ENCODE measurements around the gene SNUPN. TPM values are rescaled to one million over a fixed set of nuclear protein-coding genes. Genes with fewer than 3 reads are reported as not detected.
A peak's percentile ranks its signal among the peaks of the same experiment; 100 is the strongest.

Gene SNUPN
- total and polyA plus RNA-seq, 4 experiments from 2014 or later, result 21.0 to 35.2 (median 24.3) TPM

DNA sequence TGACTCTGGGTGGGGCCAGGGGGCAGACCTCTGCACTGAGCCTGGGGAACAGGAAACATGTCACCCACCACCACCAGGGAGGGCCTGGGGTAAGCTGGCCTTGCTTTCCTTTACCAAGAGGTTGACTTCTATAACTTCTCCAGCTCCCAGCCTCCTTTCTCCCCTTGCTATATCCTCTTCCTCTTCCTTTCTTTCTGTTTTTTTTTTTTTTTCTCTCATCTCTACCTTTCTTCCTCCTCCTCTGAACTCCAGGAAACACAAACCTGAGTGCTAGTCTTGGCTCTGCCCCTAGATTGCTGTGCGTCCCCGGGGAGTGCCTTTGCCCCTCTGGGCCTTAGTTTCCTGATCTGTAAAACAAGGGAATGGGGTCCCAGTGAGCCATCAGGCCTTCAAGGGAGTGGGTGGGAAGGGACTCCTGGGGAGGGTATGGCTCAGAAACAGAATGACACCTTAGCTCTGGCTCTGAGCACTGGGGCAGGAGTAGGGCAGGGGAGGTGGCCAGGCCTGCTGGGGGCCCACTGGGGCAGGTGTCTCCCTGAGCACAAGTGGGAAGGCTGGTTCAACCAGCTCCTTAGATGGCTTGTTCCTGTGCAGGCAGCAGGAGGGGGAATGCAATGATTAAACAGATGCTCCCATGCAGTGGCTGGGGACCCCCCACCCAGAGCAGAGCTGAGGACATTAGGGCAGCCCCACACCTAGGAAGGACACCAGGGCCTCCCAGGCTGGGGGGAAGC lies 26.5 kb upstream of the SNUPN start:
- Mint-ChIP-seq H3K36me3 (peaks cover 0 to 3% of the 10 kb centered on the region in 2 donors), H3K4me3 (peak overlapping the region in 4 of 8 donors; percentile 12 to 57 (median 27)), H3K4me1 (peaks cover 10 to 46% (median 26%) of the 10 kb centered on the region in 4 donors), H3K9me3 (no peaks in the 10 kb centered on the region), H3K27me3 (no peaks in the 10 kb centered on the region), H3K27ac (peak overlapping the region in 5 of 7 donors; percentile 36 to 86 (median 67))
- intact Hi-C loops (cut with micrococcal nuclease), result no loop called here
- H3K9me3 ChIP-seq (ENCODE audit: control insufficient read depth in 1 of 2, low read length in 2 of 2), result no peaks in the 10 kb centered on the region
- no peak overlapping the region for H3K27ac ChIP-seq (ENCODE audit: low read depth, low read length)
- no peak for DNase-seq
- no peak overlapping the region for H3K4me3 ChIP-seq (ENCODE audit: low read length in 2 of 2)
- peaks cover 27% of the 10 kb centered on the region for H3K4me1 ChIP-seq (ENCODE audit: insufficient read depth, low read length)
- H3K27me3 ChIP-seq (ENCODE audit: insufficient read depth, low read length), result no peaks in the 10 kb centered on the region
- H3K36me3 ChIP-seq (ENCODE audit: insufficient read depth, low read length), result no peaks in the 10 kb centered on the region
- POLR2A ChIA-PET (ENCODE audit: partially characterized antibody), result interaction anchor here (1.3 kb wide), 1 partner anchor 283 kb away, joined by 3 read pairs; the partner anchor contains the start of gene MAN2C1
- CTCF ChIA-PET (ENCODE audit: partially characterized antibody), result interaction anchor here (0.6 kb wide), 1 partner anchor 14 kb away, joined by 3 read pairs; no protein-coding TSS in a partner anchor

GRCh38 chr15:75650908-75651809 lies 25.6 kb upstream of the SNUPN start:
- Mint-ChIP-seq H3K4me3 (peak overlapping the region in 6 of 8 donors; percentile 7 to 72 (median 51)), H3K27ac (peak overlapping the region in 6 of 7 donors; percentile 8 to 84 (median 61)), H3K27me3 (no peaks in the 10 kb centered on the region), H3K36me3 (peaks cover 0 to 5% of the 10 kb centered on the region in 2 donors), H3K9me3 (no peaks in the 10 kb centered on the region), H3K4me1 (peaks cover 15 to 52% (median 33%) of the 10 kb centered on the region in 4 donors)
- ChIA-PET POLR2A (ENCODE audit: partially characterized antibody) (interaction anchor here (0.6 to 1.3 kb wide), 3 partner anchors 10 to 283 kb away, joined by 3 read pairs; partner anchors contain the start of genes IMP3 and MAN2C1), CTCF (ENCODE audit: partially characterized antibody) (interaction anchor here (0.6 to 0.7 kb wide), 2 partner anchors 11 to 13 kb away, joined by 3 read pairs; partner anchors contain the start of gene IMP3)
- H3K36me3 ChIP-seq (ENCODE audit: insufficient read depth, low read length), result no peaks in the 10 kb centered on the region
- no peaks in the 10 kb centered on the region for H3K27me3 ChIP-seq (ENCODE audit: insufficient read depth, low read length)
- H3K27ac ChIP-seq (ENCODE audit: low read depth, low read length), result no peak overlapping the region
- intact Hi-C loops (cut with micrococcal nuclease), result no loop called here
- H3K9me3 ChIP-seq (ENCODE audit: control insufficient read depth in 1 of 2, low read length in 2 of 2), result no peaks in the 10 kb centered on the region
- DNase-seq, result no peak
- H3K4me1 ChIP-seq (ENCODE audit: insufficient read depth, low read length), result peaks cover 32% of the 10 kb centered on the region
- no peak overlapping the region for H3K4me3 ChIP-seq (ENCODE audit: low read length in 2 of 2)

- H3K36me3 Mint-ChIP-seq, result peaks cover 0 to 5% of the 10 kb centered on the region in 2 donors
- H3K4me1 ChIP-seq (ENCODE audit: insufficient read depth, low read length), result peaks cover 32% of the 10 kb centered on the region
- no peak overlapping the region for H3K27ac ChIP-seq (ENCODE audit: low read depth, low read length)
- peak overlapping the region in 7 of 8 donors; percentile 5 to 83 (median 69) for H3K4me3 Mint-ChIP-seq
- no peaks in the 10 kb centered on the region for H3K27me3 ChIP-seq (ENCODE audit: insufficient read depth, low read length)
- no peaks in the 10 kb centered on the region for H3K27me3 Mint-ChIP-seq
- H3K4me3 ChIP-seq (ENCODE audit: low read length in 2 of 2), result no peak overlapping the region
- no peaks in the 10 kb centered on the region for H3K36me3 ChIP-seq (ENCODE audit: insufficient read depth, low read length)
- no peaks in the 10 kb centered on the region for H3K9me3 ChIP-seq (ENCODE audit: control insufficient read depth in 1 of 2, low read length in 2 of 2)
- peak overlapping the region in 5 of 7 donors; percentile 1 to 75 (median 67) for H3K27ac Mint-ChIP-seq
- CTCF ChIA-PET (ENCODE audit: partially characterized antibody), result no interaction called here
- H3K4me1 Mint-ChIP-seq, result peaks cover 15 to 53% (median 33%) of the 10 kb centered on the region in 4 donors
- DNase-seq, result no peak
- H3K9me3 Mint-ChIP-seq, result no peaks in the 10 kb centered on the region
- intact Hi-C loops (cut with micrococcal nuclease), result loop anchor here (2.0 kb wide), 1 partner anchor 141 kb away; no protein-coding TSS in a partner anchor
- POLR2A ChIA-PET (ENCODE audit: partially characterized antibody), result interaction anchor here (1.0 to 2.2 kb wide), 2 partner anchors 9 to 31 kb away, joined by 4 to 10 read pairs; partner anchors contain the start of gene IMP3
These were observed 24.3 kb upstream of the SNUPN start for GRCh38 chr15:75649848-75650247.

DNA sequence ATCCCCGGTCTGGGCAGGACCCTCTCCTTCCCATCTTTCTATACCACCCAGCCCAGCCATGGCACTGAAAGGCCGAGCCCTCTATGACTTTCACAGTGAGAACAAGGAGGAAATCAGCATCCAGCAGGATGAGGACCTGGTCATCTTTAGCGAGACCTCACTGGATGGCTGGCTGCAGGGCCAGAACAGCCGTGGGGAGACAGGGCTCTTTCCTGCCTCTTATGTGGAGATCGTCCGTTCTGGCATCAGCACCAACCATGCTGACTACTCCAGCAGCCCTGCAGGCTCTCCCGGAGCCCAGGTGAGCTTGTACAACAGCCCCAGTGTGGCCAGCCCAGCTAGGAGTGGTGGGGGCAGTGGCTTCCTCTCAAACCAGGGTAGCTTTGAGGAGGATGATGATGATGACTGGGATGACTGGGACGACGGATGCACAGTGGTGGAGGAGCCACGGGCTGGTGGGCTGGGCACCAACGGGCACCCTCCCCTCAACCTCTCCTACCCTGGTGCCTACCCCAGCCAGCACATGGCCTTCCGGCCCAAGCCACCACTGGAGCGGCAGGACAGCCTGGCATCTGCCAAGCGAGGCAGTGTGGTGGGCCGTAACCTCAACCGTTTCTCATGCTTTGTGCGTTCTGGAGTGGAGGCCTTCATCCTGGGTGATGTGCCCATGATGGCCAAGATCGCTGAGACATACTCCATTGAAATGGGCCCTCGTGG lies 23.7 kb upstream of the SNUPN start:
- peaks cover 17 to 53% (median 33%) of the 10 kb centered on the region in 4 donors for H3K4me1 Mint-ChIP-seq
- intact Hi-C loops (cut with micrococcal nuclease), result loop anchor here (2.0 kb wide), 1 partner anchor 140 kb away; no protein-coding TSS in a partner anchor
- H3K36me3 Mint-ChIP-seq, result peaks cover 0 to 5% of the 10 kb centered on the region in 2 donors
- no peaks in the 10 kb centered on the region for H3K27me3 Mint-ChIP-seq
- Histone ChIP-seq H3K9me3 (ENCODE audit: control insufficient read depth in 1 of 2, low read length in 2 of 2) (no peaks in the 10 kb centered on the region), H3K4me1 (ENCODE audit: insufficient read depth, low read length) (peaks cover 32% of the 10 kb centered on the region), H3K36me3 (ENCODE audit: insufficient read depth, low read length) (no peaks in the 10 kb centered on the region), H3K27ac (ENCODE audit: low read depth, low read length) (no peak overlapping the region), H3K4me3 (ENCODE audit: low read length in 2 of 2) (no peak overlapping the region), H3K27me3 (ENCODE audit: insufficient read depth, low read length) (no peaks in the 10 kb centered on the region)
- peak overlapping the region in 5 of 7 donors; percentile 34 to 75 (median 67) for H3K27ac Mint-ChIP-seq
- no peaks in the 10 kb centered on the region for H3K9me3 Mint-ChIP-seq
- DNase-seq, result no peak
- peak overlapping the region; percentile 63 to 89 (median 86) for H3K4me3 Mint-ChIP-seq
- ChIA-PET POLR2A (ENCODE audit: partially characterized antibody) (interaction anchor here (1.0 to 2.2 kb wide), 2 partner anchors 9 to 31 kb away, joined by 4 to 10 read pairs; partner anchors contain the start of gene IMP3), CTCF (ENCODE audit: partially characterized antibody) (no interaction called here)

- ChIA-PET CTCF (ENCODE audit: partially characterized antibody) (interaction anchor here (0.7 to 3.0 kb wide), 7 partner anchors 10 to 282 kb away, joined by 3 to 17 read pairs (median 4); partner anchors contain the start of genes MAN2C1, PTPN9 and SNUPN), POLR2A (ENCODE audit: partially characterized antibody) (interaction anchor here (0.9 to 3.1 kb wide), 12 partner anchors 8 to 625 kb away, joined by 3 to 27 read pairs (median 10); partner anchors contain the start of genes IMP3, MAN2C1, PPCDC and PTPN9)
- no peaks in the 10 kb centered on the region for H3K27me3 ChIP-seq (ENCODE audit: insufficient read depth, low read length)
- intact Hi-C loops (cut with micrococcal nuclease), result loop anchor here (2.0 kb wide), 1 partner anchor 140 kb away; no protein-coding TSS in a partner anchor
- H3K4me3 ChIP-seq (ENCODE audit: low read length in 2 of 2), result peak overlapping the region; percentile 64 to 73
- H3K27ac Mint-ChIP-seq, result peak overlapping the region in 6 of 7 donors; percentile 29 to 86 (median 72)
- H3K36me3 ChIP-seq (ENCODE audit: insufficient read depth, low read length), result no peaks in the 10 kb centered on the region
- no peaks in the 10 kb centered on the region for H3K9me3 Mint-ChIP-seq
- H3K27me3 Mint-ChIP-seq, result no peaks in the 10 kb centered on the region
- peak overlapping the region; percentile 82 to 89 (median 87) for H3K4me3 Mint-ChIP-seq
- DNase-seq, result no peak
- H3K36me3 Mint-ChIP-seq, result peaks cover 0 to 5% of the 10 kb centered on the region in 2 donors
- peaks cover 32% of the 10 kb centered on the region for H3K4me1 ChIP-seq (ENCODE audit: insufficient read depth, low read length)
- H3K27ac ChIP-seq (ENCODE audit: low read depth, low read length), result peak overlapping the region; percentile 45
- H3K9me3 ChIP-seq (ENCODE audit: control insufficient read depth in 1 of 2, low read length in 2 of 2), result no peaks in the 10 kb centered on the region
- H3K4me1 Mint-ChIP-seq, result peaks cover 20 to 53% (median 37%) of the 10 kb centered on the region in 4 donors
These were observed 22.9 kb upstream of the SNUPN start for GRCh38 chr15:75648156-75649000.
